HG03060 (cell line): ENCODE results near the gene OXCT2.
"Not testable (repeated sequence)": the region's sequence is repeated elsewhere in the genome, so short reads cannot be mapped to it uniquely, and the experiment has no call there.

Source experiments
- ATAC-seq: cut with Tn5 transposase; IDR thresholded peaks from one replicate; pipeline ENCODE4 v1.9.1; 2021; ENCODE audit warnings: low read depth, moderate number of reproducible peaks; ENCODE audit not compliant: unreplicated experiment

Gene OXCT2

GRCh38 chr1:39763619-39764374, 7.4 kb downstream of the OXCT2 start:
- not testable (repeated sequence) for ATAC-seq

GRCh38 chr1:39762550-39763540, 8.3 kb downstream of the OXCT2 start:
- ATAC-seq, result no peak

DNA sequence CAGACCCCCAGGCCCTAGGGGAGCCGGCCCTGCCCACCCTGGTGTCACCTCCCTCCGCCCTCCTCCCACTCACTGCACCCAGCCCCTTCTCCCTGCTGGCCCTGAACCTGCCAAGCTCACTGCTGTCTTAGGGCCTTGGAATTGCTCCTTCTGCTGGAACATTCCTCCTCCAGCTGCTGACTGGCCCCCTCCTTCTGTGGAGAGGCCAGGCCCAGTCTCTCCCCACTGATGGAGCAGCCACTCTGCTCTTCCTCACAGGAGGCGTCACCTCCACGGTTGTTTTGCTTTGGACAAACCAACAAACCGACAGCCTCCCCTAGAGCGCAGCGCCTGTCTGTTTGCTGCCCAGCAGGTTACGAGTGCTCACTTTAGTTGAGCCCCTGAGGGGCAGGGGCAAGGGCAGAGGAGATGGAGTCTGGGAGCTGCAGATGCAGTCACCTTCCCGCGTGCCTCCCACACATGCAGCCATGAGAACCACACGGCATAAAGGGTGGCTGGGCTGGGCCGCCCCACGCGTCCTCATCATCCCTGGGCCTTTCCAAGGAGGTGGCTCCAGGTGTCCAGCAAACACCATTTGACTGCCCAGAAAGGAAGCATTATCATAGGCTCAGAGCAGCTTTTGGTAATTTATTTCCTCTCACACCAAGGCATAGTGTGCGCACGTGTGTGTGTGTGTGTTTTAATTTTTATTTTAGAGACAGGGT, 9.4 kb downstream of the OXCT2 start:
- ATAC-seq, result no peak

- ATAC-seq, result no peak
Observed at GRCh38 chr1:39761016-39761415, 10.1 kb downstream of the OXCT2 start.

DNA sequence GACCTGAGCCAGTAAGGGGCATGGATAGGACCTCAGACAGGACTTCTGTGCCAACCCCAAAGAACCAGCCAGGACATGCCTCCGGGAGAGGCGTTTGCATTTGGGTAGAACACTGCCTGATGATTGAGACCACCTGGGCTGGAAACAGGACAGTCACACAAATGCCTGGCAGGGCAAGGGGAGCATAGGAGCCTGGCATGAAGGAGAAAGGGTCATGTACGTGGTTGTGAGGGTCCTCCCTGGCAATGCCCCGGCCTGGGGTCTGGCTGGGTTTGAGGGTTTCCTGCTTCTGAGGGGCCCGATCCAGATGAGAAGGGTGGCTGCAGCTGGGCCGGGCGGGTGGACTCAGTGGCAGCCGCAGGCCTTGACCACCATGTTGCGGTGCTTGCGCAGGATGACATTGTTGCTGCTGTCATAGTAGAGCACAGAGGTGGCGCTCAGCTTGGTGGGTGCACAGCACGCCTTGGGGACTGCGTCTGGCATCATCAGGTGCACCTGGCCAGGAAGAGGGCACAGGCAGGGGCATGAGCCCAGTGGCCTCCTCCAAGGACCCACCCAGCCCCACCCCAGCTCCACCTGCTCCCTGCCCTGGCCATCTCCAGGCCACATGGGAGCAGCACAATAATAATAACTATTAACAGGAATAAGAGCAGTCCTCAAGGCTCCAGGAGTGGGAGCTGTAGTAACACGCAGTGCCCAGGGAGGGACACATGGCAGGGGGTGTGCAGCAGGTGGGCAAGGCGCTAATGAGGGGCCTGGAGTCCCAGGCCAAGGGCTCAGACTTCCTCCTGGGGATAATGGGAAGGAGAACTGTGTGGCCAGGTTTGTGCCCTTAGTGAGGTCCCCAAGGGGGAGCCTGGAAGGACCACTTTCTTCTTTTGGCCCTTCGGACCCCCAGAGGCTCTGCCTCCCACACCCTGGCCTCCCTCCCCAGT, 10.8 kb downstream of the OXCT2 start:
- no peak for ATAC-seq

- no peak for ATAC-seq
Observed at GRCh38 chr1:39759436-39759726, 11.8 kb downstream of the OXCT2 start.

GRCh38 chr1:39758556-39759435, 12.4 kb downstream of the OXCT2 start:
- ATAC-seq, result no peak

DNA sequence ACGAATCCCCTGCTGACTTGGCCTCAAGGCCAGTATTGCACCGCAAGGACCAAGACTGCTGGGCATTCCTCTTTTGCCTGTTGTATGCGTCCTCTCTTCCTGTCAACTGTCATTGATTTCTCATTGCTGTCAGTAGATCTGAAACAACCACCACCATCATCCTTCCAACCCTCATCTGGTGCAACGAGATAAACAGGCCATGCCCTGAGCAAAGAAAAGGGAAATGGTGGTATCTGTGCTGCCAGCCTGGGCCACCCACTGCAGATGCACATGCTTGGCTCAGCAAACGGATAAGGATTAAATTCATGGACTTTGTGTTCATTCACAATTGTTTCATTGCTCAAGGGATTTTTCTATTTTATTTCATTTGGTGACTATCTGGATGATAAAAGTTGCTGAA, 13.6 kb downstream of the OXCT2 start:
- no peak for ATAC-seq

DNA sequence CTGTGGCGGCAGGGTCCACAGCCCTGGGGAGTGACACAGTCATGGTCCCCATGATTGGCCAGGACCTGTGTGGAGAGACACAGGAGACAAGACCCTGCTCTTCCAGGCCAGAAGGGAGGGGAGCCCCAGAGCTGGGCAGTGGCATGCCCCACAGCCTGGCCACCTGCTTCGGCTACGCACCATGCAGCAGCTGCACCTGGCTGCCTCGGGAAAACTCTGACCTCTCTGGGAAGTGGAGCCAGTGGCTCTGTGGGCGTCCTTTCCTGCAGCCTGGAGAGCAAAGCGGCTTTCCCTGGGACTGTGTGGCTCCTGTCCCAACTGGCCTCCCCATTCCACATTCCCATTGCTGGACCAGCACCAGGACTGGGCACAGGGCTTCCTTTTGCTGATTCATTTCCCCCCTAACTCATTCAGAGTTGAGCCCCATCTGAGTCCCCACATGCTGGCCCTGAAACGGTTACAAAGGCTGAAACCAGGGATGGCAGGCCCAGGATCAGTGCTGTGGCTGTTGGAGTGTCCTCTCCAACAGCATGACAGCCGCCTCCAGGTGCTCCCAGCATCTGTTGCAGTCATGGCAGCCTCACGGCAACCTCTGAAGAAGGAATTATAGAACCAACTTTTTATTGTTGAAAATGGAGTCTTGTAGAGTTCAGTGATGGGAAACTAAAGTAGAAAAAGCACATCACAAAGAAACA, 15.0 kb downstream of the OXCT2 start:
- ATAC-seq, result no peak

GRCh38 chr1:39754906-39755504, 16.1 kb downstream of the OXCT2 start:
- ATAC-seq, result no peak

GRCh38 chr1:39754026-39754570, 17.1 kb downstream of the OXCT2 start:
- ATAC-seq, result no peak

DNA sequence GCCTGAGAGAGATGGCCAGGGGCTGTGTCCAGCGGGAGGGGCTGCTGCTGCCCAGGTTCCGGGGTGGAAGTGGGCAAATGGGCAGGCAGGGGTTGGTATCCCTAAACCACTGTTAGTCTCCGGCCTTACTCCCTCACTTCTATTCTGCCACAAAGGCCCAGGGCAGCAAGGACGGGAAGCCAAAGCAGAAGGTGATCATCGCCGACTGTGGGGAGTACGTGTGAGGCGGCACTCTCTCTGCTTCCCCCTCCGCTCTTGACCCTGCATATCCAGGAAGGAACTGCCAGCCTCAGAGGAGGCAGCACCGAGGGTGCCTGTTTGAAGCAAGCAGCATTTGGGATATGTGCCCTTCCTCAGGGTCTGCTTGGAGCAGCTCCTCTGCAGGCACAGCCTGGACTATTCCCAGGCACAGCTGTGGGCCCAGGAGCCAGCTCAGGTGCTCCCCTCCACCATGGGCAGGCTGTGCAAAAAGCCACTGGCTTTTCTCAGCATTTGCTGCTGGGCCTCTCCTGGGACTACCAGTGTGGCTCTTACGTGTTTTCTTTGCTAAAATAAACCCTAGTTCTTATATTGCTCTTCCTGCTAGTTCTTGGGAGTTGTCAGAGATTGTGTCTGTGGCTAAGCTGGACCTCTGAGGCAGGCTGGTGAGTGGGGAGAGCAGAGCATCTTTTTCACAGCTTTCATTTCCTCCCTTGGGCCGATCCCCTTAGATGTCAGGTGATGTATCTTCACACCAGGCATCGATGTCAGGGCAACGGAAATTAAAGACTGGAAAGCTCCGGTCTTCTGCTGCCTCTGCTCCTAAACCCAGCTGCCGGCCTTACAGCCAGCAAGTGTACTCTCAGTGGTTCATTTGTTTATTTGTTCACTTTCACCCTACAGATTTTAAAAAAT, 17.8 kb downstream of the OXCT2 start:
- no peak for ATAC-seq

DNA sequence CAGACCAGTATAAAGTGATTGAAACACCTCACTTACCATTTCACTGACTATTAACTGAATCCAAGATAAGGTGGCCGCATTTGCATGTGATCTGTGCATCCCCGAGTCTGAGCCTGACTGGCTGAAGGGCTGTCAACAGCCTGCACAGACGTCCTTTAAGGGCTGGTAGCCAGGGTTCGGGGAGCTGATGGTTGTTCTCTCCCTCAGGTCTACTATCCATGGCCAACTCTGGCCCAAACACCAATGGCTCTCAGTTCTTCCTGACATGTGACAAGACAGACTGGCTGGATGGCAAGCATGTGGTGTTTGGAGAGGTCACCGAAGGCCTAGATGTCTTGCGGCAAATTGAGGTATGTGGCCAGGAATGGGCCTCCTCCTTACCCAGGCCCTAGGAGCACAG, 18.4 kb downstream of the OXCT2 start:
- ATAC-seq, result no peak

GRCh38 chr1:39751595-39751994, 19.6 kb downstream of the OXCT2 start:
- no peak for ATAC-seq

- no peak for ATAC-seq
Observed at GRCh38 chr1:39745016-39745670, 26.0 kb downstream of the OXCT2 start.

DNA sequence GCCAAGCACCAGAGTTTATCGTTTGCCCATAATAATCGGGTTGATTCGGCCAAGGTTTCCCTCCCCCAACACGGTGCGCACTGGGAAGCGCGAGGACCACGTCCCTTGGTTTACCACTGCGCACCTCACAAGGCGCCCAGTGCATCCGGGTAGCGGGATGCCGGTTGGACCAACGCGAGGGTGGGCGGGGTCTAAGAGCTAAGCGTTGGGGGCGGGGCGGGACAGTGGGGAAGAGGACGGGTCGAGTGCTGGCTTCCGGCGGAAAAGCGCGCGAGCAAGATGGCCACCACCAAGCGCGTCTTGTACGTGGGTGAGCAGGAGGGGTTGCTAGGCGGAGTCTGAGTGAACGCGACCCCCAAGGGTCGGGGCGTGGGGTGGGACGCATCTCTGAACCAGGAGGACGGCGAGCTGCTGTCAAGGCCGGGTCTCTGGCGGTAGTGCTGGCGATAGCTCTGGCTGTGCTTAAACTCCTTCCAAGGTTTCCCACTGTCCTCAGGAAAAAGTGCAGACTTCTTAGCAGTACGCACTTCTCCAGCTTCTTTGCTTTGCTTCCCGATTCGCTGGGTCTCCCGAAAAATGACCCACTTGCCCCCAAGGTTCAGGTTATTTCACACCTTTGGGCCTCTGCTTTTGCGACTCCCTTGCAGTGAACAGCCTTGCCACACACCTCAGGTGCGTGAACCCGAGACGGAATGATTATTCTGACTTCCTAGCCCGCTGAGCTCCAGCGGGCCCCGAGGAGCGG, 32.4 kb downstream of the OXCT2 start, which contains the start of gene PPIE:
Gene PPIE, plus strand, starts transcription at position 261 of the 745 bp plus-strand sequence. Its CDS starts 19 bp downstream, at position 280.
- ATAC-seq, result no peak
